Measurements from ENCODE around the gene ARFIP2.

- TF ChIP-seq FOXP2 (optimal IDR thresholded peaks at IDR 0.05; ENCODE audit: control extremely low read depth, extremely low read length, insufficient read depth) (no peak), POLR2AphosphoS5 (IDR thresholded peaks at IDR 0.05; ENCODE audit: borderline replicate concordance, low read depth, low read length) (no peak), EZH2 (IDR thresholded peaks at IDR 0.05) (no peak)
Observed at GRCh38 chr11:6459099-6459450, 22.1 kb downstream of the ARFIP2 start.

All from SK-N-MC (cell line).